ENCODE results near the gene GSTA1.

GRCh38 chr6:52760105-52760765 lies 43.4 kb downstream of the GSTA1 start:
- no peak for TF ChIP-seq POLR2AphosphoS5 (IDR thresholded peaks at IDR 0.05; ENCODE audit: borderline replicate concordance, low read depth, low read length)
- TF ChIP-seq EZH2 (IDR thresholded peaks at IDR 0.05), result no peak
